ENCODE measurements around the gene ZNF184. TPM values are rescaled to one million over a fixed set of nuclear protein-coding genes. Genes with fewer than 3 reads are reported as not detected.

The ZNF184 gene
- total RNA-seq, 1 experiment from 2014 or later, result 9.4 TPM

DNA sequence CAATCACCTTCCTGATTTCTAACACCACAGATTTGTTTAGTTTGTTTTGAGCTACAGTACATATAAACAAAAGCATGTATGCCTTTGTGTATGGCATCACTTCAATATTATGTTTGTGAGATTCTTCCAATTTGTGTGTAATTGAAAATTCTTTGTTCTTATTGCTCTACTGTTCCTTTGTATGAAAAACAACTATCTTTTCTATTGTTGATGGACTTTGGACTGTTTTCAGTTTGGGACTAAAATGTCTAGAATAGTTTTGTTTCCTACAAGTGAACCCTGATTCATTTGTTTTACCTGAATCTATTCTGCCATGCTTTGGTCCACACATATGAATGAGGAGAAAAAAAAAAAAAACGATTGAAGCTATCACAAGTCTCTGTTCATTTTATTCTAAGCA lies 21.2 kb upstream of the ZNF184 start:
- Histone ChIP-seq H3K36me3 (ENCODE audit: control insufficient read depth in 1 of 2, insufficient read depth in 2 of 2, low read length in 2 of 2) (no peaks in the 10 kb centered on the region), H3K27ac (ENCODE audit: low read depth, low read length) (no peak overlapping the region), H3K9me2 (ENCODE audit: insufficient read depth) (no peaks in the 10 kb centered on the region), H3K4me1 (ENCODE audit: control insufficient read depth in 1 of 2, insufficient read depth in 2 of 2, low read length in 2 of 2) (no peaks in the 10 kb centered on the region; a peak in 1 of 4 replicates), H3K9ac (ENCODE audit: low read length) (no peak overlapping the region), H3K4me2 (ENCODE audit: low read length) (no peak overlapping the region), H2AFZ (ENCODE audit: low read depth, low read length, poor library complexity, severe bottlenecking) (no peak overlapping the region), H4K20me1 (ENCODE audit: insufficient read depth) (no peaks in the 10 kb centered on the region), H3K4me3 (replicated peaks in 1 of 2; ENCODE audit: low read depth in 1 of 2, low read length in 2 of 2) (no peak overlapping the region), H3K27me3 (ENCODE audit: insufficient read depth, low read length) (no peaks in the 10 kb centered on the region), H3K9me3 (ENCODE audit: control insufficient read depth in 1 of 2, insufficient read depth in 1 of 2, low read depth in 1 of 2, low read length in 2 of 2) (no peaks in the 10 kb centered on the region), H3K79me2 (ENCODE audit: insufficient read depth, low read length) (no peaks in the 10 kb centered on the region)
- no TSS peak for BruUV-seq (replicated peaks)
- ATAC-seq, result no peak
- POLR2A ChIA-PET, result no interaction called here
- TF ChIP-seq, protein P1, sequence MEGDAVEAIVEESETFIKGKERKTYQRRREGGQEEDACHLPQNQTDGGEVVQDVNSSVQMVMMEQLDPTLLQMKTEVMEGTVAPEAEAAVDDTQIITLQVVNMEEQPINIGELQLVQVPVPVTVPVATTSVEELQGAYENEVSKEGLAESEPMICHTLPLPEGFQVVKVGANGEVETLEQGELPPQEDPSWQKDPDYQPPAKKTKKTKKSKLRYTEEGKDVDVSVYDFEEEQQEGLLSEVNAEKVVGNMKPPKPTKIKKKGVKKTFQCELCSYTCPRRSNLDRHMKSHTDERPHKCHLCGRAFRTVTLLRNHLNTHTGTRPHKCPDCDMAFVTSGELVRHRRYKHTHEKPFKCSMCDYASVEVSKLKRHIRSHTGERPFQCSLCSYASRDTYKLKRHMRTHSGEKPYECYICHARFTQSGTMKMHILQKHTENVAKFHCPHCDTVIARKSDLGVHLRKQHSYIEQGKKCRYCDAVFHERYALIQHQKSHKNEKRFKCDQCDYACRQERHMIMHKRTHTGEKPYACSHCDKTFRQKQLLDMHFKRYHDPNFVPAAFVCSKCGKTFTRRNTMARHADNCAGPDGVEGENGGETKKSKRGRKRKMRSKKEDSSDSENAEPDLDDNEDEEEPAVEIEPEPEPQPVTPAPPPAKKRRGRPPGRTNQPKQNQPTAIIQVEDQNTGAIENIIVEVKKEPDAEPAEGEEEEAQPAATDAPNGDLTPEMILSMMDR (IDR thresholded peaks at IDR 0.05 in 2 of 3, conservative IDR thresholded peaks at IDR 0.05 in 1 of 3; ENCODE audit: borderline replicate concordance in 1 of 3, insufficient read depth in 1 of 3, low read depth in 2 of 3, low read length in 2 of 3), result no peak
- no peak for TF ChIP-seq SRF (IDR thresholded peaks at IDR 0.05; ENCODE audit: low read depth)
- no peak for TF ChIP-seq SIN3A (IDR thresholded peaks at IDR 0.05; ENCODE audit: low read depth)
- no peak for TF ChIP-seq EGR1 (IDR thresholded peaks at IDR 0.05; ENCODE audit: low read depth)
- no peak for TF ChIP-seq JUND (IDR thresholded peaks at IDR 0.05)
- TF ChIP-seq CEBPB (IDR thresholded peaks at IDR 0.05; ENCODE audit: low read depth), result no peak
- no peak for TF ChIP-seq YY1 (IDR thresholded peaks at IDR 0.05; ENCODE audit: extremely low read depth, insufficient replicate concordance, low read depth, low read length)
- no peak for TF ChIP-seq TCF7L2 (IDR thresholded peaks at IDR 0.05; ENCODE audit: borderline replicate concordance, extremely low read depth, insufficient read depth, insufficient read length)
- TF ChIP-seq, protein P2, sequence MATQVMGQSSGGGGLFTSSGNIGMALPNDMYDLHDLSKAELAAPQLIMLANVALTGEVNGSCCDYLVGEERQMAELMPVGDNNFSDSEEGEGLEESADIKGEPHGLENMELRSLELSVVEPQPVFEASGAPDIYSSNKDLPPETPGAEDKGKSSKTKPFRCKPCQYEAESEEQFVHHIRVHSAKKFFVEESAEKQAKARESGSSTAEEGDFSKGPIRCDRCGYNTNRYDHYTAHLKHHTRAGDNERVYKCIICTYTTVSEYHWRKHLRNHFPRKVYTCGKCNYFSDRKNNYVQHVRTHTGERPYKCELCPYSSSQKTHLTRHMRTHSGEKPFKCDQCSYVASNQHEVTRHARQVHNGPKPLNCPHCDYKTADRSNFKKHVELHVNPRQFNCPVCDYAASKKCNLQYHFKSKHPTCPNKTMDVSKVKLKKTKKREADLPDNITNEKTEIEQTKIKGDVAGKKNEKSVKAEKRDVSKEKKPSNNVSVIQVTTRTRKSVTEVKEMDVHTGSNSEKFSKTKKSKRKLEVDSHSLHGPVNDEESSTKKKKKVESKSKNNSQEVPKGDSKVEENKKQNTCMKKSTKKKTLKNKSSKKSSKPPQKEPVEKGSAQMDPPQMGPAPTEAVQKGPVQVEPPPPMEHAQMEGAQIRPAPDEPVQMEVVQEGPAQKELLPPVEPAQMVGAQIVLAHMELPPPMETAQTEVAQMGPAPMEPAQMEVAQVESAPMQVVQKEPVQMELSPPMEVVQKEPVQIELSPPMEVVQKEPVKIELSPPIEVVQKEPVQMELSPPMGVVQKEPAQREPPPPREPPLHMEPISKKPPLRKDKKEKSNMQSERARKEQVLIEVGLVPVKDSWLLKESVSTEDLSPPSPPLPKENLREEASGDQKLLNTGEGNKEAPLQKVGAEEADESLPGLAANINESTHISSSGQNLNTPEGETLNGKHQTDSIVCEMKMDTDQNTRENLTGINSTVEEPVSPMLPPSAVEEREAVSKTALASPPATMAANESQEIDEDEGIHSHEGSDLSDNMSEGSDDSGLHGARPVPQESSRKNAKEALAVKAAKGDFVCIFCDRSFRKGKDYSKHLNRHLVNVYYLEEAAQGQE (IDR thresholded peaks at IDR 0.05; ENCODE audit: low read depth), result no peak
- TF ChIP-seq, protein P3, sequence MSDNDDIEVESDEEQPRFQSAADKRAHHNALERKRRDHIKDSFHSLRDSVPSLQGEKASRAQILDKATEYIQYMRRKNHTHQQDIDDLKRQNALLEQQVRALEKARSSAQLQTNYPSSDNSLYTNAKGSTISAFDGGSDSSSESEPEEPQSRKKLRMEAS (IDR thresholded peaks at IDR 0.05), result no peak
- TF ChIP-seq EZH2phosphoT487 (IDR thresholded peaks at IDR 0.05; ENCODE audit: borderline replicate concordance), result no peak
- TF ChIP-seq RAD21 (IDR thresholded peaks at IDR 0.05; ENCODE audit: low read depth), result no peak
- no peak for TF ChIP-seq SP1 (IDR thresholded peaks at IDR 0.05; ENCODE audit: low read depth)
- TF ChIP-seq, protein P4, sequence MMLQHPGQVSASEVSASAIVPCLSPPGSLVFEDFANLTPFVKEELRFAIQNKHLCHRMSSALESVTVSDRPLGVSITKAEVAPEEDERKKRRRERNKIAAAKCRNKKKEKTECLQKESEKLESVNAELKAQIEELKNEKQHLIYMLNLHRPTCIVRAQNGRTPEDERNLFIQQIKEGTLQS (IDR thresholded peaks at IDR 0.05), result no peak
- TF ChIP-seq ZFX (IDR thresholded peaks at IDR 0.05), result no peak
- TF ChIP-seq POLR2A (IDR thresholded peaks at IDR 0.05; ENCODE audit: borderline replicate concordance, extremely low read depth, insufficient read depth, insufficient read length), result no peak
- TF ChIP-seq ELF1 (IDR thresholded peaks at IDR 0.05; ENCODE audit: borderline replicate concordance, low read depth), result no peak
- TF ChIP-seq EZH2 (IDR thresholded peaks at IDR 0.05), result no peak
- TF ChIP-seq POLR2AphosphoS5 (IDR thresholded peaks at IDR 0.05; ENCODE audit: low read depth, low read length), result no peak
- RAD21 ChIA-PET (ENCODE audit: low non-redundant PET in 1 of 2, low total read pairs in 2 of 2, uncharacterized antibody in 2 of 2, unreplicated experiment in 2 of 2), result no interaction called here
- CTCF ChIA-PET, result no interaction called here
- no peak for DNase-seq (ENCODE audit: low read depth, low spot score)
- intact Hi-C loops (cut with micrococcal nuclease), result no loop called here

All from HCT116 (cell line).